WTC11 (cell line): ENCODE data around the gene RABIF. TPM values are rescaled to one million over a fixed set of nuclear protein-coding genes. Genes with fewer than 3 reads are reported as not detected.

ENCODE experiments used
- ATF1 ChIP-seq: sonication (generic); formaldehyde crosslinking; IDR thresholded peaks from 2 replicates; pipeline ENCODE4 v1.8.1; 2023; ENCODE audit warnings: mild to moderate bottlenecking, moderate library complexity, missing genetic modification reagents
- ATF3 ChIP-seq: sonication (generic); formaldehyde crosslinking; conservative IDR thresholded peaks from 2 replicates; pipeline ENCODE4 v1.8.1; 2022; ENCODE audit warnings: mild to moderate bottlenecking, missing genetic modification reagents
- CBFB ChIP-seq: sonication (generic); formaldehyde crosslinking; IDR thresholded peaks from 2 replicates; pipeline ENCODE4 v1.8.1; 2022; ENCODE audit warnings: mild to moderate bottlenecking, low read depth, missing genetic modification reagents
- CREM ChIP-seq: sonication (generic); formaldehyde crosslinking; IDR thresholded peaks from 2 replicates; pipeline ENCODE4 v1.8.1; 2022; ENCODE audit warnings: mild to moderate bottlenecking, missing genetic modification reagents, moderate library complexity
- ELF4 ChIP-seq: sonication (generic); formaldehyde crosslinking; IDR thresholded peaks from 2 replicates; pipeline ENCODE4 v1.8.1; 2022; ENCODE audit warnings: low read depth, mild to moderate bottlenecking, moderate library complexity, missing genetic modification reagents
- ESRRA ChIP-seq: sonication (generic); formaldehyde crosslinking; IDR thresholded peaks from 2 replicates; pipeline ENCODE4 v1.8.1; 2022; ENCODE audit warnings: mild to moderate bottlenecking, missing genetic modification reagents, borderline replicate concordance
- ETV6 ChIP-seq: sonication (generic); formaldehyde crosslinking; IDR thresholded peaks from 2 replicates; pipeline ENCODE4 v1.8.1; 2022; ENCODE audit warnings: mild to moderate bottlenecking, missing genetic modification reagents
- GABPB1 ChIP-seq: sonication (generic); formaldehyde crosslinking; IDR thresholded peaks from 2 replicates; pipeline ENCODE4 v1.8.1; 2023; ENCODE audit warnings: mild to moderate bottlenecking, missing genetic modification reagents
- HMGXB4 ChIP-seq: sonication (generic); formaldehyde crosslinking; IDR thresholded peaks from 2 replicates; pipeline ENCODE4 v1.8.1; 2023; ENCODE audit warnings: mild to moderate bottlenecking, moderate library complexity, missing genetic modification reagents
- IRF1 ChIP-seq: sonication (generic); formaldehyde crosslinking; IDR thresholded peaks from 2 replicates; pipeline ENCODE4 v1.8.0; 2023; ENCODE audit warnings: missing genetic modification reagents
- IRF2 ChIP-seq: sonication (generic); formaldehyde crosslinking; IDR thresholded peaks from 2 replicates; pipeline ENCODE4 v1.8.0; 2022; ENCODE audit warnings: low read depth, missing genetic modification reagents, borderline replicate concordance
- JAZF1 ChIP-seq: fragments of 250-450 bp; sonication (Bioruptor Pico); IDR thresholded peaks from 2 replicates; pipeline ENCODE4 v1.9.0; 2021; ENCODE audit warnings: moderate library complexity, mild to moderate bottlenecking, inconsistent platforms
- MYBL2 ChIP-seq: sonication (generic); formaldehyde crosslinking; IDR thresholded peaks from 2 replicates; pipeline ENCODE4 v1.8.1; 2023; ENCODE audit warnings: mild to moderate bottlenecking, moderate library complexity, missing genetic modification reagents
- NFATC4 ChIP-seq: fragments of 250-450 bp; sonication (Bioruptor Pico); IDR thresholded peaks from 2 replicates; pipeline ENCODE4 v1.9.0; 2021; ENCODE audit warnings: mild to moderate bottlenecking
- NFYB ChIP-seq: sonication (generic); formaldehyde crosslinking; conservative IDR thresholded peaks from 2 replicates; pipeline ENCODE4 v1.8.0; 2022; ENCODE audit warnings: low read depth, missing genetic modification reagents
- NR3C1 ChIP-seq: sonication (generic); formaldehyde crosslinking; conservative IDR thresholded peaks from 2 replicates; pipeline ENCODE4 v1.8.1; 2023; ENCODE audit warnings: low read depth, mild to moderate bottlenecking, missing genetic modification reagents
- RORB ChIP-seq: fragments of 250-450 bp; sonication (Bioruptor Pico); IDR thresholded peaks from 2 replicates; pipeline ENCODE4 v1.9.0; 2021; ENCODE audit warnings: mild to moderate bottlenecking
- TEAD1 ChIP-seq: sonication (generic); formaldehyde crosslinking; IDR thresholded peaks from 2 replicates; pipeline ENCODE4 v1.8.0; 2022; ENCODE audit warnings: mild to moderate bottlenecking, missing genetic modification reagents
- ZBTB43 ChIP-seq: sonication (generic); formaldehyde crosslinking; IDR thresholded peaks from 2 replicates; pipeline ENCODE4 v1.8.1; 2023; ENCODE audit warnings: mild to moderate bottlenecking, missing genetic modification reagents
- ZNF121 ChIP-seq: sonication (generic); formaldehyde crosslinking; IDR thresholded peaks from 2 replicates; pipeline ENCODE4 v1.8.0; 2023; ENCODE audit warnings: missing genetic modification reagents
- ZNF263 ChIP-seq: sonication (generic); formaldehyde crosslinking; IDR thresholded peaks from 2 replicates; pipeline ENCODE4 v1.8.1; 2022; ENCODE audit warnings: low read depth, mild to moderate bottlenecking, moderate library complexity, missing genetic modification reagents
- ZNF317 ChIP-seq: sonication (generic); formaldehyde crosslinking; IDR thresholded peaks from 2 replicates; pipeline ENCODE4 v1.8.1; 2023; ENCODE audit warnings: low read depth, mild to moderate bottlenecking, moderate library complexity, missing genetic modification reagents, borderline replicate concordance
- ZNF425 ChIP-seq: fragments of 250-450 bp; sonication (Bioruptor Pico); conservative IDR thresholded peaks from 2 replicates; pipeline ENCODE4 v1.9.0; 2021; ENCODE audit warnings: mild to moderate bottlenecking
- ZSCAN18 ChIP-seq: fragments of 250-450 bp; sonication (Bioruptor Pico); IDR thresholded peaks from 2 replicates; pipeline ENCODE4 v2.1.2; 2022; ENCODE audit warnings: mild to moderate bottlenecking, moderate library complexity
- total RNA-seq: library from RNA; stranded (reverse); gene quantifications from 3 replicates; pipeline ENCODE4 v1.2.3, GENCODE V29; 2021
- TF ChIP-seq, protein P1 (sequence below): sonication (generic); formaldehyde crosslinking; IDR thresholded peaks from 2 replicates; pipeline ENCODE4 v1.8.1; 2023; ENCODE audit warnings: mild to moderate bottlenecking, missing genetic modification reagents
- TF ChIP-seq, protein P2 (sequence below): sonication (generic); formaldehyde crosslinking; IDR thresholded peaks from 2 replicates; pipeline ENCODE4 v1.8.0; 2022; ENCODE audit warnings: mild to moderate bottlenecking, missing genetic modification reagents
- TF ChIP-seq, protein P3 (sequence below): fragments of 250-450 bp; sonication (Bioruptor Pico); IDR thresholded peaks from 2 replicates; pipeline ENCODE4 v1.9.0; 2021; ENCODE audit warnings: mild to moderate bottlenecking

The RABIF gene
- total RNA-seq, 1 experiment from 2014 or later, result 6.6 TPM

DNA sequence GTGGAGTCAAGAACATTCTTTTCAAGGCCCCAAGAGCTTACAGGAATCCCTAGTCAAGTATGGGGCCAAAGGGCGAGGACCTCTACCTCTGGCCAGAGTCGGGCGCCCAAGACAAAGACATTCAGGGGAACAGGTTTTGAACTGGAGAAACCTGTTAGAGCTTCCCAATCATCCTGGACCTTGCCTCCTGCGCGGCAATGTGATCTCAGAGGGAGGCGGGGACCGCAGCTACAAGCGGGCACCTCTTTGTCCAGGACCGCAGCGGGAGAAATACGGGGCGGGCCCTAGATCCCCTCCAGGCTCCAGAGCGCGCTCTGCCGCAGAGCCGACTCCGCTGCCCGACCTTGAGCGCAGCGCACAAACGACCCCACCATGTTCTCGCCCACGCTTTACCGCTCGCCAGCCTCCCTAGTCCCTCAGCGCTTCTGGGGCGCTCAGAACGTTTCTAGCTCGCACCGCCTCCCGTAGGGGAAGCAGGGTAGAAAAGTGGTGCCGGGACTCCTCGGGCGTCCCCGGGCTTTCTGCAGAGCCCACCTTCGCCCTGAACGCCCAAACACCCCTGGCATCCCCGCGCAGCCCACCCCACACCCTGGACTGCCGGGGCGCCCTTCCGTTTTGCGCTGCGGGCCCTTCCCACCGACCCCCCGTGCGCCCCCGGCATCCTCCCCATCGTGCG, 28.1 kb downstream of the RABIF start (continued):
- peak; percentile 69; the same call in 1 of the 2 replicates for TF ChIP-seq TEAD1 (CRISPR knock-in tag)
- no peak for TF ChIP-seq IRF1 (CRISPR knock-in tag)
- no peak for TF ChIP-seq NR3C1
- TF ChIP-seq HMGXB4 (CRISPR knock-in tag), result no peak
- no peak for TF ChIP-seq ZSCAN18
- TF ChIP-seq ZNF121 (CRISPR knock-in tag), result no peak
- no peak for TF ChIP-seq ZBTB43 (CRISPR knock-in tag)
- peak; percentile 52 for TF ChIP-seq MYBL2 (CRISPR knock-in tag)
- TF ChIP-seq RORB (CRISPR knock-in tag), result no peak
- TF ChIP-seq NFYB (CRISPR knock-in tag), result no peak
- TF ChIP-seq NFATC4 (CRISPR knock-in tag), result no peak
- no peak for TF ChIP-seq ZNF425
- TF ChIP-seq, protein P1, sequence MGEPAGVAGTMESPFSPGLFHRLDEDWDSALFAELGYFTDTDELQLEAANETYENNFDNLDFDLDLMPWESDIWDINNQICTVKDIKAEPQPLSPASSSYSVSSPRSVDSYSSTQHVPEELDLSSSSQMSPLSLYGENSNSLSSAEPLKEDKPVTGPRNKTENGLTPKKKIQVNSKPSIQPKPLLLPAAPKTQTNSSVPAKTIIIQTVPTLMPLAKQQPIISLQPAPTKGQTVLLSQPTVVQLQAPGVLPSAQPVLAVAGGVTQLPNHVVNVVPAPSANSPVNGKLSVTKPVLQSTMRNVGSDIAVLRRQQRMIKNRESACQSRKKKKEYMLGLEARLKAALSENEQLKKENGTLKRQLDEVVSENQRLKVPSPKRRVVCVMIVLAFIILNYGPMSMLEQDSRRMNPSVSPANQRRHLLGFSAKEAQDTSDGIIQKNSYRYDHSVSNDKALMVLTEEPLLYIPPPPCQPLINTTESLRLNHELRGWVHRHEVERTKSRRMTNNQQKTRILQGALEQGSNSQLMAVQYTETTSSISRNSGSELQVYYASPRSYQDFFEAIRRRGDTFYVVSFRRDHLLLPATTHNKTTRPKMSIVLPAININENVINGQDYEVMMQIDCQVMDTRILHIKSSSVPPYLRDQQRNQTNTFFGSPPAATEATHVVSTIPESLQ (CRISPR knock-in tag), result no peak
- no peak for TF ChIP-seq ATF1 (CRISPR knock-in tag)
- TF ChIP-seq ATF3 (CRISPR knock-in tag), result no peak
- TF ChIP-seq CREM (CRISPR knock-in tag), result no peak
- peak; percentile 68; the same call in 1 of the 2 replicates for TF ChIP-seq ESRRA (CRISPR knock-in tag)
- no peak for TF ChIP-seq ZNF263 (CRISPR knock-in tag)
- 0 out of 2 replicates have a peak, but pooled peaks have one; percentile 7 for TF ChIP-seq GABPB1 (CRISPR knock-in tag)
- no peak for TF ChIP-seq CBFB (CRISPR knock-in tag)
- TF ChIP-seq ZNF317 (CRISPR knock-in tag), result no peak
- no peak for TF ChIP-seq ELF4 (CRISPR knock-in tag)
- no peak for TF ChIP-seq ETV6 (CRISPR knock-in tag)
- TF ChIP-seq, protein P2, sequence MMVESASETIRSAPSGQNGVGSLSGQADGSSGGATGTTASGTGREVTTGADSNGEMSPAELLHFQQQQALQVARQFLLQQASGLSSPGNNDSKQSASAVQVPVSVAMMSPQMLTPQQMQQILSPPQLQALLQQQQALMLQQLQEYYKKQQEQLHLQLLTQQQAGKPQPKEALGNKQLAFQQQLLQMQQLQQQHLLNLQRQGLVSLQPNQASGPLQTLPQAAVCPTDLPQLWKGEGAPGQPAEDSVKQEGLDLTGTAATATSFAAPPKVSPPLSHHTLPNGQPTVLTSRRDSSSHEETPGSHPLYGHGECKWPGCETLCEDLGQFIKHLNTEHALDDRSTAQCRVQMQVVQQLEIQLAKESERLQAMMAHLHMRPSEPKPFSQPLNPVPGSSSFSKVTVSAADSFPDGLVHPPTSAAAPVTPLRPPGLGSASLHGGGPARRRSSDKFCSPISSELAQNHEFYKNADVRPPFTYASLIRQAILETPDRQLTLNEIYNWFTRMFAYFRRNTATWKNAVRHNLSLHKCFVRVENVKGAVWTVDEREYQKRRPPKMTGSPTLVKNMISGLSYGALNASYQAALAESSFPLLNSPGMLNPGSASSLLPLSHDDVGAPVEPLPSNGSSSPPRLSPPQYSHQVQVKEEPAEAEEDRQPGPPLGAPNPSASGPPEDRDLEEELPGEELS (CRISPR knock-in tag), result no peak
- TF ChIP-seq, protein P3, sequence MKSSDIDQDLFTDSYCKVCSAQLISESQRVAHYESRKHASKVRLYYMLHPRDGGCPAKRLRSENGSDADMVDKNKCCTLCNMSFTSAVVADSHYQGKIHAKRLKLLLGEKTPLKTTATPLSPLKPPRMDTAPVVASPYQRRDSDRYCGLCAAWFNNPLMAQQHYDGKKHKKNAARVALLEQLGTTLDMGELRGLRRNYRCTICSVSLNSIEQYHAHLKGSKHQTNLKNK (CRISPR knock-in tag), result no peak
- no peak for TF ChIP-seq JAZF1 (CRISPR knock-in tag)
- no peak for TF ChIP-seq IRF2 (CRISPR knock-in tag)
- TF ChIP-seq, all 79 proteins: peak for 10
